HG03097 (cell line): Measurements from ENCODE around the gene MED8.
"Not testable (repeated sequence)": the region's sequence is repeated elsewhere in the genome, so short reads cannot be mapped to it uniquely, and the experiment has no call there.

Experiments used
- ATAC-seq: cut with Tn5 transposase; IDR thresholded peaks from one replicate; pipeline ENCODE4 v1.9.1; 2021; ENCODE audit not compliant: unreplicated experiment, low FRiP score

MED8 gene

GRCh38 chr1:43422995-43423671, 33.5 kb upstream of the MED8 start:
- ATAC-seq: no peak

GRCh38 chr1:43421976-43422750, 32.6 kb upstream of the MED8 start:
- no peak for ATAC-seq

- ATAC-seq: no peak
Observed at GRCh38 chr1:43421396-43421795, 31.8 kb upstream of the MED8 start.

- ATAC-seq: no peak
Observed at GRCh38 chr1:43420874-43421273, 31.3 kb upstream of the MED8 start.

GRCh38 chr1:43419627-43420425, 30.2 kb upstream of the MED8 start:
- ATAC-seq: no peak

GRCh38 chr1:43418858-43419257, 29.3 kb upstream of the MED8 start:
- no peak for ATAC-seq

GRCh38 chr1:43415901-43416300, 26.3 kb upstream of the MED8 start:
- no peak for ATAC-seq

- ATAC-seq: no peak
Observed at GRCh38 chr1:43414634-43415223, 25.1 kb upstream of the MED8 start.

- ATAC-seq: not testable (repeated sequence)
Observed at GRCh38 chr1:43413426-43413825, 23.8 kb upstream of the MED8 start.

- no peak for ATAC-seq
Observed at GRCh38 chr1:43410571-43410970, 21.0 kb upstream of the MED8 start.

- no peak for ATAC-seq
Observed at GRCh38 chr1:43405876-43406234, 16.3 kb upstream of the MED8 start.

GRCh38 chr1:43405219-43405875, 15.7 kb upstream of the MED8 start:
- ATAC-seq: no peak

- no peak for ATAC-seq
Observed at GRCh38 chr1:43404353-43404752, 14.8 kb upstream of the MED8 start.

- ATAC-seq: no peak
Observed at GRCh38 chr1:43402089-43402865, 12.7 kb upstream of the MED8 start.

GRCh38 chr1:43400441-43400840, 10.8 kb upstream of the MED8 start:
- ATAC-seq: not testable (repeated sequence)

GRCh38 chr1:43398227-43398626, 8.6 kb upstream of the MED8 start:
- no peak for ATAC-seq

- ATAC-seq: no peak
Observed at GRCh38 chr1:43396059-43396458, 6.5 kb upstream of the MED8 start.

- ATAC-seq: no peak
Observed at GRCh38 chr1:43395523-43395922, 5.9 kb upstream of the MED8 start.

- no peak for ATAC-seq
Observed at GRCh38 chr1:43392702-43393101, 3.1 kb upstream of the MED8 start.

- no peak for ATAC-seq
Observed at GRCh38 chr1:43388613-43389012, 987 bp downstream of the MED8 start.
